SK-N-SH (cell line): ENCODE results near the gene RRP9. TPM values are rescaled to one million over a fixed set of nuclear protein-coding genes. Genes with fewer than 3 reads are reported as not detected.
"Not testable (repeated sequence)": the region's sequence is repeated elsewhere in the genome, so short reads cannot be mapped to it uniquely, and the experiment has no call there.

ENCODE experiments used
- CTCF ChIA-PET: fragments of 300-600, 350-600 bp; formaldehyde crosslinking; extraction: SDS; loops from one replicate; lab custom pipeline; 2021; lab: Yijun Ruan, JAX
- POLR2A ChIA-PET: fragments of 350-600 bp; sonication (Branson Sonifier 250); formaldehyde crosslinking; extraction: SDS; loops from one replicate; lab custom pipeline; 2020; ENCODE audit warnings: antibody characterized with exemption, inconsistent platforms; lab: Yijun Ruan, JAX
- DNase-seq: peaks from one replicate; pipeline ENCODE4 v3.0.0; 2012
- H2AFZ ChIP-seq: fragments of 200-600 bp; sonication (generic); 2 replicates; pipeline ENCODE4 v1.8.1; 2016; ENCODE audit warnings: antibody characterized with exemption, mild to moderate bottlenecking, low read depth
- H3F3A ChIP-seq: fragments of 200-600 bp; sonication (generic); replicated peaks from 2 replicates; pipeline ENCODE3; 2016; ENCODE audit warnings: antibody characterized with exemption, mild to moderate bottlenecking; ENCODE audit not compliant: insufficient read depth
- H3K27ac ChIP-seq, 2 experiments: fragments of 200-500 bp in 1 of 2; fragments of 200-600 bp in 1 of 2; sonication (Bioruptor generic) in 1 of 2; sonication (generic), shearing (Covaris generic) in 1 of 2; 2 replicates each; pipeline versions ENCODE4 v1.5.1 to v1.6.1; 2014 to 2016; ENCODE audit warnings: low read depth in 2 of 2, inconsistent platforms in 1 of 2, low read length in 1 of 2, mild to moderate bottlenecking in 1 of 2, mixed read lengths in 1 of 2
- H3K27me3 ChIP-seq: fragments of 200-600 bp; sonication (generic), shearing (Covaris generic); 2 replicates; pipeline ENCODE4 v1.6.1; 2016; ENCODE audit warnings: mixed run types; ENCODE audit not compliant: insufficient read depth
- H3K36me3 ChIP-seq, 2 experiments: fragments of 200-500 bp in 1 of 2; fragments of 200-600 bp in 1 of 2; sonication (Bioruptor generic) in 1 of 2; sonication (generic) in 1 of 2; replicated peaks in 1 of 2; 2 replicates each; pipeline versions ENCODE3 to v1.5.1; 2014 to 2016; ENCODE audit warnings: low read length in 1 of 2, mild to moderate bottlenecking in 1 of 2; ENCODE audit not compliant: insufficient read depth in 2 of 2, control insufficient read depth in 1 of 2
- H3K4me1 ChIP-seq, 2 experiments: fragments of 200-500 bp in 1 of 2; fragments of 200-600 bp in 1 of 2; sonication (Bioruptor generic) in 1 of 2; sonication (generic), shearing (Covaris generic) in 1 of 2; 2 replicates each; pipeline versions ENCODE4 v1.5.1 to v1.6.1; 2014 to 2016; ENCODE audit warnings: low read depth in 1 of 2, low read length in 1 of 2, mixed run types in 1 of 2; ENCODE audit not compliant: insufficient read depth in 2 of 2, control insufficient read depth in 1 of 2
- H3K4me2 ChIP-seq: fragments of 200-600 bp; sonication (generic), shearing (Covaris generic); 2 replicates; pipeline ENCODE4 v1.6.1; 2017; ENCODE audit warnings: mixed run types
- H3K4me3 ChIP-seq, 2 experiments: fragments of 200-500 bp in 1 of 2; fragments of 200-600 bp in 1 of 2; sonication (Bioruptor generic) in 1 of 2; sonication (generic), shearing (Covaris generic) in 1 of 2; 2 replicates each; pipeline versions ENCODE4 v1.5.1 to v1.8.1; 2014 to 2016; ENCODE audit warnings: low read depth in 2 of 2, inconsistent platforms in 1 of 2, low read length in 1 of 2, mild to moderate bottlenecking in 1 of 2, mixed read lengths in 1 of 2, moderate library complexity in 1 of 2
- H3K79me2 ChIP-seq: fragments of 200-600 bp; sonication (generic); 2 replicates; pipeline ENCODE4 v1.8.1; 2017; ENCODE audit warnings: mild to moderate bottlenecking; ENCODE audit not compliant: insufficient read depth
- H3K9ac ChIP-seq: fragments of 200-600 bp; sonication (generic); 2 replicates; pipeline ENCODE4 v1.6.1; 2017; ENCODE audit warnings: mixed run types
- H3K9me2 ChIP-seq: fragments of 200-600 bp; sonication (generic); 2 replicates; pipeline ENCODE4 v1.6.1; 2017; ENCODE audit warnings: mixed run types
- H3K9me3 ChIP-seq: fragments of 200-600 bp; sonication (generic); 2 replicates; pipeline ENCODE4 v1.6.1; 2017; ENCODE audit warnings: mixed run types, mild to moderate bottlenecking, moderate library complexity
- H4K20me1 ChIP-seq: fragments of 200-600 bp; sonication (generic); 2 replicates; pipeline ENCODE4 v1.6.1; 2017; ENCODE audit warnings: mild to moderate bottlenecking, mixed run types; ENCODE audit not compliant: insufficient read depth
- CHD2 ChIP-seq: fragments of 150-350 bp; IDR thresholded peaks from 2 replicates; pipeline ENCODE4 v1.6.1; 2018; ENCODE audit warnings: low read length; ENCODE audit not compliant: partially characterized antibody
- MAX ChIP-seq: IDR thresholded peaks from 2 replicates; pipeline ENCODE4 v1.4.0; 2012; ENCODE audit warnings: low read depth
- NRF1 ChIP-seq: IDR thresholded peaks from 2 replicates; pipeline ENCODE4 v1.6.1; 2012; ENCODE audit warnings: low read depth, mild to moderate bottlenecking, low read length
- REST ChIP-seq: IDR thresholded peaks from 2 replicates; pipeline ENCODE4 v1.6.1; 2012; ENCODE audit warnings: mild to moderate bottlenecking, low read depth, low read length, moderate library complexity
- RXRA ChIP-seq: IDR thresholded peaks from 2 replicates; pipeline ENCODE4 v1.4.0; 2012; ENCODE audit warnings: low read depth, mild to moderate bottlenecking, borderline replicate concordance
- SIN3A ChIP-seq: IDR thresholded peaks from 2 replicates; pipeline ENCODE4 v1.6.1; 2012; ENCODE audit warnings: low read depth, mild to moderate bottlenecking, low read length, moderate library complexity, borderline replicate concordance
- WGBS: methylation state at CpG from one replicate; pipeline ENCODE4 v1.1.6; 2017; ENCODE audit warnings: low lambda C conversion rate; 5-methylcytosine and 5-hydroxymethylcytosine counted together
- polyA plus RNA-seq, 3 experiments: library from polyadenylated mRNA; depleted of rRNA; stranded (reverse); fragments of >200 nt; gene quantifications; 2 replicates each; pipeline ENCODE4 v1.2.3, GENCODE V29; 2012

The RRP9 gene
- polyA plus RNA-seq, 1 of the 3 experiments (the other 2 are of a cell fraction), result 49.6 TPM

- TF ChIP-seq MAX, result no peak
These were observed 11.3 kb downstream of the RRP9 start (continued) for GRCh38 chr3:51930439-51930838.

- H2AFZ ChIP-seq, result no peak overlapping the region
- H3K27me3 ChIP-seq, result no peaks in the 10 kb centered on the region
- POLR2A ChIA-PET, result no interaction called here
- no peak overlapping the region for H3K27ac ChIP-seq
- CTCF ChIA-PET, result interaction anchor here (1.4 kb wide), 1 partner anchor 13 kb away, joined by 3 read pairs; no protein-coding TSS in a partner anchor
- H3K9me2 ChIP-seq, result no peaks in the 10 kb centered on the region
- H3K9ac ChIP-seq, result no peak overlapping the region
- H3K36me3 ChIP-seq, result peaks cover 0 to 17% of the 10 kb centered on the region in 2 experiments
- H3K4me2 ChIP-seq, result no peak overlapping the region
- TF ChIP-seq REST (peak; percentile 96), NRF1 (no peak)
- no peaks in the 10 kb centered on the region for H4K20me1 ChIP-seq
- no peak for DNase-seq
- H3K9me3 ChIP-seq, result no peaks in the 10 kb centered on the region
- no peaks in the 10 kb centered on the region for H3K4me1 ChIP-seq
- H3K79me2 ChIP-seq, result no peaks in the 10 kb centered on the region
- no peaks in the 10 kb centered on the region for H3F3A ChIP-seq
- no peak overlapping the region for H3K4me3 ChIP-seq
- 84% methylated on average over 4 of the region's 5 CpGs for WGBS
These were observed 12.2 kb downstream of the RRP9 start for GRCh38 chr3:51929420-51930003.

GRCh38 chr3:51928981-51929380, 12.7 kb downstream of the RRP9 start:
- CTCF ChIA-PET, result interaction anchor here (1.4 kb wide), 1 partner anchor 14 kb away, joined by 3 read pairs; no protein-coding TSS in a partner anchor
- POLR2A ChIA-PET, H3K9me3 ChIP-seq, H3K9ac ChIP-seq, H3K4me2 ChIP-seq, H4K20me1 ChIP-seq, H3K27ac ChIP-seq, H3K4me1 ChIP-seq, H3K79me2 ChIP-seq, DNase-seq, H3K4me3 ChIP-seq, H3K27me3 ChIP-seq, H3K9me2 ChIP-seq, H2AFZ ChIP-seq, H3F3A ChIP-seq: not testable (repeated sequence)
- WGBS, result 62% methylated on average over 3 of the region's 3 CpGs
- H3K36me3 ChIP-seq, result peaks cover 0 to 12% of the 10 kb centered on the region in 2 experiments

- peaks cover 0 to 7% of the 10 kb centered on the region in 2 experiments for H3K36me3 ChIP-seq
These were observed 13.3 kb downstream of the RRP9 start for GRCh38 chr3:51928438-51928837.

More at GRCh38 chr3:51928438-51928837, 13.3 kb downstream of the RRP9 start:
- no peak for DNase-seq
- CTCF ChIA-PET, result interaction anchor here (1.4 kb wide), 1 partner anchor 14 kb away, joined by 3 read pairs; no protein-coding TSS in a partner anchor
- H3K9ac ChIP-seq, result no peak overlapping the region
- H3K9me2 ChIP-seq, result no peaks in the 10 kb centered on the region
- no peak overlapping the region for H2AFZ ChIP-seq
- POLR2A ChIA-PET, result no interaction called here
- no peaks in the 10 kb centered on the region for H3K9me3 ChIP-seq
- H3K79me2 ChIP-seq, result no peaks in the 10 kb centered on the region
- no peak overlapping the region for H3K4me3 ChIP-seq
- H3K4me2 ChIP-seq, result no peak overlapping the region
- TF ChIP-seq CHD2 (no peak), RXRA (no peak), SIN3A (no peak)
- H3K27me3 ChIP-seq, result no peaks in the 10 kb centered on the region
- H4K20me1 ChIP-seq, result no peaks in the 10 kb centered on the region
- H3F3A ChIP-seq, result no peaks in the 10 kb centered on the region
- no peaks in the 10 kb centered on the region for H3K4me1 ChIP-seq
- no peak overlapping the region for H3K27ac ChIP-seq
- 88% methylated on average over 7 of the region's 7 CpGs for WGBS
